ENCODE data around the gene SLC2A4RG.
A peak's percentile ranks its signal among the peaks of the same experiment; 100 is the strongest.

- TF ChIP-seq CTCF (IDR thresholded peaks at IDR 0.05 in 8 of 11, conservative IDR thresholded peaks at IDR 0.05 in 3 of 11) (no peak), POLR2AphosphoS5 (IDR thresholded peaks at IDR 0.05) (peak in 1 of 3 donors; percentile 21)
Observed at GRCh38 chr20:63771046-63771707, 31.6 kb downstream of the SLC2A4RG start.

Data from spleen (tissue), 7 donors.